H9 (cell line): Measurements from ENCODE around the gene MACROH2A1. TPM values are rescaled to one million over a fixed set of nuclear protein-coding genes. Genes with fewer than 3 reads are reported as not detected.

Source experiments
- DNase-seq: peaks from one replicate; pipeline ENCODE4 v3.0.0-alpha.2; 2017
- H2AFZ ChIP-seq: one replicate; pipeline ENCODE4 v1.6.1; 2013; ENCODE audit warnings: mild to moderate bottlenecking, low read length, control low read depth, moderate library complexity
- H2AK5ac ChIP-seq: 2 replicates; pipeline ENCODE4 v1.6.1; 2013; ENCODE audit warnings: low read length, control low read depth, mixed read lengths; ENCODE audit not compliant: insufficient read length
- H2BK120ac ChIP-seq: one replicate; pipeline ENCODE4 v1.6.1; 2013; ENCODE audit warnings: low read depth, mild to moderate bottlenecking, low read length, control low read depth, inconsistent platforms; ENCODE audit not compliant: poor library complexity, severe bottlenecking
- H2BK12ac ChIP-seq: 2 replicates; pipeline ENCODE4 v1.6.1; 2013; ENCODE audit warnings: low read length, control low read depth, mixed read lengths, low read depth; ENCODE audit not compliant: insufficient read length
- H2BK15ac ChIP-seq: 2 replicates; pipeline ENCODE4 v1.6.1; 2013; ENCODE audit warnings: low read depth, low read length, control low read depth
- H2BK20ac ChIP-seq: one replicate; pipeline ENCODE4 v1.6.1; 2013; ENCODE audit warnings: low read depth, mild to moderate bottlenecking, low read length, control low read depth, inconsistent platforms; ENCODE audit not compliant: poor library complexity, severe bottlenecking
- H2BK5ac ChIP-seq: 2 replicates; pipeline ENCODE4 v1.6.1; 2013; ENCODE audit warnings: low read length, control low read depth, mixed read lengths; ENCODE audit not compliant: insufficient read length
- H3K14ac ChIP-seq: 2 replicates; pipeline ENCODE4 v1.6.1; 2013; ENCODE audit warnings: low read length, control low read depth; ENCODE audit not compliant: insufficient read depth
- H3K18ac ChIP-seq: 2 replicates; pipeline ENCODE4 v1.6.1; 2013; ENCODE audit warnings: low read depth, mild to moderate bottlenecking, mixed read lengths, low read length, control low read depth; ENCODE audit not compliant: insufficient read length
- H3K23ac ChIP-seq: 2 replicates; pipeline ENCODE4 v1.6.1; 2013; ENCODE audit warnings: low read length, control low read depth, mixed read lengths, low read depth; ENCODE audit not compliant: insufficient read length
- H3K23me2 ChIP-seq: 2 replicates; pipeline ENCODE4 v1.6.1; 2013; ENCODE audit warnings: low read depth, mild to moderate bottlenecking, mixed read lengths, low read length, control low read depth; ENCODE audit not compliant: insufficient read length, poor library complexity, severe bottlenecking
- H3K27ac ChIP-seq: 2 replicates; pipeline ENCODE4 v1.5.1; 2013; ENCODE audit warnings: low read length, control low read depth, mixed read lengths, low read depth; ENCODE audit not compliant: insufficient read length
- H3K27me3 ChIP-seq: 2 replicates; pipeline ENCODE4 v1.6.1; 2013; ENCODE audit warnings: low read length, control low read depth, inconsistent platforms; ENCODE audit not compliant: insufficient read depth
- H3K4ac ChIP-seq: 2 replicates; pipeline ENCODE4 v1.6.1; 2013; ENCODE audit warnings: low read depth, mild to moderate bottlenecking, control low read depth, inconsistent platforms, low read length, moderate library complexity
- H3K4me1 ChIP-seq: 2 replicates; pipeline ENCODE4 v1.6.1; 2013; ENCODE audit warnings: low read length, control low read depth, inconsistent platforms; ENCODE audit not compliant: insufficient read depth
- H3K4me2 ChIP-seq: 2 replicates; pipeline ENCODE4 v1.6.1; 2013; ENCODE audit warnings: low read length, control low read depth, mixed read lengths; ENCODE audit not compliant: insufficient read length, insufficient read depth
- H3K56ac ChIP-seq: 2 replicates; pipeline ENCODE4 v1.6.1; 2013; ENCODE audit warnings: low read depth, mild to moderate bottlenecking, mixed read lengths, low read length, control low read depth; ENCODE audit not compliant: insufficient read length
- H3K79me1 ChIP-seq: 2 replicates; pipeline ENCODE4 v1.6.1; 2013; ENCODE audit warnings: low read depth, mild to moderate bottlenecking, moderate library complexity, low read length, control low read depth, inconsistent platforms; ENCODE audit not compliant: insufficient read depth, poor library complexity, severe bottlenecking
- H3K79me2 ChIP-seq: 2 replicates; pipeline ENCODE4 v1.6.1; 2013; ENCODE audit warnings: low read length, control low read depth, inconsistent platforms; ENCODE audit not compliant: insufficient read depth
- H3K9ac ChIP-seq: 2 replicates; pipeline ENCODE4 v1.6.1; 2013; ENCODE audit warnings: low read length, control low read depth, mixed read lengths; ENCODE audit not compliant: insufficient read length; ENCODE audit errors: extremely low read depth
- H3K9me3 ChIP-seq: one replicate; pipeline ENCODE4 v1.6.1; 2013; ENCODE audit warnings: low read depth, low read length, inconsistent platforms; ENCODE audit not compliant: control insufficient read depth
- H3T11ph ChIP-seq: one replicate; pipeline ENCODE4 v1.6.1; 2013; ENCODE audit warnings: mild to moderate bottlenecking, low read length, control low read depth, inconsistent platforms
- H4K20me1 ChIP-seq: one replicate; pipeline ENCODE4 v1.6.1; 2013; ENCODE audit not compliant: control insufficient read depth, insufficient read length, insufficient read depth
- H4K5ac ChIP-seq: 2 replicates; pipeline ENCODE4 v1.6.1; 2013; ENCODE audit warnings: low read depth, mild to moderate bottlenecking, mixed read lengths, low read length, control low read depth; ENCODE audit not compliant: insufficient read length
- H4K8ac ChIP-seq: replicated peaks from 2 replicates; pipeline ENCODE4 v1.6.1; 2013; ENCODE audit warnings: low read length, control low read depth, mixed read lengths, low read depth; ENCODE audit not compliant: insufficient read length
- H4K91ac ChIP-seq: 2 replicates; pipeline ENCODE4 v1.6.1; 2013; ENCODE audit warnings: low read depth, mild to moderate bottlenecking, moderate library complexity, mixed read lengths, low read length, control low read depth; ENCODE audit not compliant: insufficient read length
- H3K27ac Mint-ChIP-seq, 3 experiments: 2 replicates in 2 of 3; 3 replicates in 1 of 3; pipeline ENCODE4 v1.8.0; 2020 to 2021; ENCODE audit warnings: mixed read lengths in 3 of 3, mild to moderate bottlenecking in 1 of 3, moderate library complexity in 1 of 3
- H3K27me3 Mint-ChIP-seq: 2 replicates; pipeline ENCODE4 v1.8.0; 2021; ENCODE audit warnings: low read depth, mild to moderate bottlenecking, moderate library complexity, mixed read lengths
- H3K36me3 Mint-ChIP-seq, 3 experiments: 2 replicates in 2 of 3; 3 replicates in 1 of 3; pipeline ENCODE4 v1.8.0; 2020 to 2021; ENCODE audit warnings: low read depth in 3 of 3, mixed read lengths in 3 of 3; ENCODE audit not compliant: insufficient read depth in 1 of 3
- H3K4me1 Mint-ChIP-seq, 2 experiments: 2 replicates each; pipeline ENCODE4 v1.8.0; 2020; ENCODE audit warnings: mixed read lengths in 2 of 2
- H3K4me3 Mint-ChIP-seq, 2 experiments: 2 replicates in 1 of 2; 3 replicates in 1 of 2; pipeline ENCODE4 v1.8.0; 2020 to 2021; ENCODE audit warnings: mild to moderate bottlenecking in 2 of 2, mixed read lengths in 2 of 2, moderate library complexity in 1 of 2
- H3K9me3 Mint-ChIP-seq, 2 experiments: 2 replicates in 1 of 2; 3 replicates in 1 of 2; pipeline ENCODE4 v1.8.0; 2020; ENCODE audit warnings: mild to moderate bottlenecking in 2 of 2, mixed read lengths in 2 of 2, moderate library complexity in 1 of 2
- WGBS: extraction: QIAGEN DNeasy Blood & Tissue Kit; methylation state at CpG from one replicate; pipeline ENCODE4 v1.1.7; 2013; ENCODE audit warnings: missing lambda C conversion rate, low lambda C conversion rate, mixed read lengths; ENCODE audit not compliant: insufficient read length; ENCODE audit errors: extremely low coverage; 5-methylcytosine and 5-hydroxymethylcytosine counted together
- total RNA-seq: library from RNA; stranded (reverse); gene quantifications from 2 replicates; pipeline ENCODE4 v1.2.1, GENCODE V29; 2021
- TF ChIP-seq, protein P1 (sequence below): fragments of 200-600 bp; sonication (generic); conservative IDR thresholded peaks from 3 replicates; pipeline ENCODE4 v1.8.0; 2021; ENCODE audit warnings: antibody characterized with exemption, mild to moderate bottlenecking

MACROH2A1 gene
- total RNA-seq, 1 experiment from 2014 or later: 111 TPM

DNA sequence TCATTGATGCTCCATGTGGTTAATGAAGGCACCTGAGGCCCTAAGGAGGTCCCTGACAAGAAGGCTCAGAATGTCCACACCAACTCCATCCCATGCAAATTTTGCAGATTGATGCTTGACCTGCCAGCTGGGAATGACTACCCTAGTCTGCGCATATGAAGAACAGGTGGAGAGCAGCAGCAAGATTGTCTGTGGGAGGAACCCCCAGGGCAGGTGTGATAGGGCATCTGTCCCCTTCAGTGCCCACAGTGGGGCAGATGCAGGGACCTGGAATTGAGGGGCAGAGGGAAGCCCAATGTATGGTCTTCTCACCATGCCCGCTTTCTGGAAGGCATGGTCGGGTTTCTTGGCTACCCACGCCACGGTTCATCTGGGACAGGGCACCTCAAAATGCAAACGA is 79.6 kb downstream of the MACROH2A1 start:
- Histone ChIP-seq H3K4me2 (no peak overlapping the region), H3K79me1 (no peaks in the 10 kb centered on the region), H2BK5ac (no peak overlapping the region), H2AK5ac (no peak overlapping the region), H3K23me2 (no peaks in the 10 kb centered on the region), H2BK120ac (no peak overlapping the region), H3K4ac (no peak overlapping the region), H3K27me3 (no peaks in the 10 kb centered on the region), H3K14ac (no peak overlapping the region), H4K91ac (no peak overlapping the region), H3K9ac (no peak overlapping the region), H2BK15ac (no peak overlapping the region), H2BK20ac (no peak overlapping the region), H2AFZ (no peak overlapping the region), H3T11ph (no peak overlapping the region), H3K18ac (no peak overlapping the region), H3K4me1 (no peaks in the 10 kb centered on the region), H3K56ac (no peak overlapping the region), H4K20me1 (peaks cover 2% of the 10 kb centered on the region), H4K5ac (no peak overlapping the region), H3K9me3 (no peaks in the 10 kb centered on the region), H3K79me2 (no peaks in the 10 kb centered on the region), H2BK12ac (no peak overlapping the region), H4K8ac (no peak overlapping the region), H3K23ac (no peak overlapping the region), H3K27ac (no peak overlapping the region)
- Mint-ChIP-seq H3K4me1 (0 out of 4 replicates have a peak, but pooled peaks cover 2% of the 10 kb centered on the region in 2 experiments), H3K4me3 (no peak overlapping the region), H3K9me3 (no peaks in the 10 kb centered on the region), H3K27me3 (peaks cover 58% of the 10 kb centered on the region), H3K27ac (no peak overlapping the region), H3K36me3 (no peaks in the 10 kb centered on the region; a peak in 1 of 7 replicates)
- TF ChIP-seq, protein P1, sequence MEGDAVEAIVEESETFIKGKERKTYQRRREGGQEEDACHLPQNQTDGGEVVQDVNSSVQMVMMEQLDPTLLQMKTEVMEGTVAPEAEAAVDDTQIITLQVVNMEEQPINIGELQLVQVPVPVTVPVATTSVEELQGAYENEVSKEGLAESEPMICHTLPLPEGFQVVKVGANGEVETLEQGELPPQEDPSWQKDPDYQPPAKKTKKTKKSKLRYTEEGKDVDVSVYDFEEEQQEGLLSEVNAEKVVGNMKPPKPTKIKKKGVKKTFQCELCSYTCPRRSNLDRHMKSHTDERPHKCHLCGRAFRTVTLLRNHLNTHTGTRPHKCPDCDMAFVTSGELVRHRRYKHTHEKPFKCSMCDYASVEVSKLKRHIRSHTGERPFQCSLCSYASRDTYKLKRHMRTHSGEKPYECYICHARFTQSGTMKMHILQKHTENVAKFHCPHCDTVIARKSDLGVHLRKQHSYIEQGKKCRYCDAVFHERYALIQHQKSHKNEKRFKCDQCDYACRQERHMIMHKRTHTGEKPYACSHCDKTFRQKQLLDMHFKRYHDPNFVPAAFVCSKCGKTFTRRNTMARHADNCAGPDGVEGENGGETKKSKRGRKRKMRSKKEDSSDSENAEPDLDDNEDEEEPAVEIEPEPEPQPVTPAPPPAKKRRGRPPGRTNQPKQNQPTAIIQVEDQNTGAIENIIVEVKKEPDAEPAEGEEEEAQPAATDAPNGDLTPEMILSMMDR: no peak
- DNase-seq: peak; percentile 6
- WGBS: no CpG with 5 or more reads among the region's 6 CpGs
